MM.1S (cell line): ENCODE data around the gene CDX1.

ENCODE experiments used
- DNase-seq: peaks from one replicate; pipeline ENCODE4 v3.0.0-alpha.2; 2015
- H2AFZ ChIP-seq: fragments of 300-600 bp; sonication (generic); 2 replicates; pipeline ENCODE4 v1.6.0; 2016; ENCODE audit warnings: antibody characterized with exemption, low read length
- H3F3A ChIP-seq: fragments of 300-600 bp; sonication (generic); 2 replicates; pipeline ENCODE4 v1.6.1; 2016; ENCODE audit warnings: mild to moderate bottlenecking, antibody characterized with exemption, low read length, moderate library complexity, mixed read lengths; ENCODE audit not compliant: insufficient read depth
- H3K27ac ChIP-seq: fragments of 300-600 bp; sonication (generic); 2 replicates; pipeline ENCODE4 v1.5.1; 2016; ENCODE audit warnings: mild to moderate bottlenecking, low read length
- H3K27me3 ChIP-seq: fragments of 300-600 bp; sonication (generic); replicated peaks from 2 replicates; pipeline ENCODE4 v1.6.0; 2016; ENCODE audit warnings: low read length; ENCODE audit not compliant: insufficient read depth
- H3K36me3 ChIP-seq: fragments of 300-600 bp; sonication (generic); replicated peaks from 2 replicates; pipeline ENCODE4 v1.6.1; 2016; ENCODE audit warnings: mild to moderate bottlenecking, low read length, mixed read lengths; ENCODE audit not compliant: insufficient read depth
- H3K4me1 ChIP-seq: fragments of 300-600 bp; sonication (generic); 2 replicates; pipeline ENCODE4 v1.6.1; 2016; ENCODE audit warnings: low read length, mixed read lengths
- H3K4me2 ChIP-seq: fragments of 300-600 bp; sonication (generic); 2 replicates; pipeline ENCODE4 v1.6.0; 2016; ENCODE audit warnings: low read depth, low read length
- H3K4me3 ChIP-seq: fragments of 300-600 bp; sonication (generic); 2 replicates; pipeline ENCODE4 v1.5.1; 2016; ENCODE audit warnings: low read length, mixed read lengths
- H3K79me2 ChIP-seq: fragments of 300-600 bp; sonication (generic); 2 replicates; pipeline ENCODE4 v1.6.1; 2016; ENCODE audit warnings: mixed run types, low read length, mixed read lengths
- H3K9ac ChIP-seq: fragments of 300-600 bp; sonication (generic); 2 replicates; pipeline ENCODE4 v1.6.1; 2016; ENCODE audit warnings: low read length, mixed read lengths
- H3K9me2 ChIP-seq: fragments of 300-600 bp; sonication (generic); replicated peaks from 2 replicates; pipeline ENCODE4 v1.6.1; 2016; ENCODE audit warnings: mild to moderate bottlenecking, low read length, mixed read lengths; ENCODE audit not compliant: insufficient read depth
- H3K9me3 ChIP-seq: fragments of 300-600 bp; sonication (generic); replicated peaks from 2 replicates; pipeline ENCODE4 v1.6.1; 2016; ENCODE audit warnings: mild to moderate bottlenecking, low read length, mixed read lengths; ENCODE audit not compliant: insufficient read depth
- H4K20me1 ChIP-seq: fragments of 300-600 bp; sonication (generic); 2 replicates; pipeline ENCODE4 v1.6.1; 2016; ENCODE audit warnings: mild to moderate bottlenecking, low read length, moderate library complexity, mixed read lengths; ENCODE audit not compliant: insufficient read depth
- CTCF ChIP-seq: fragments of 300-600 bp; sonication (generic); IDR thresholded peaks from 2 replicates; pipeline ENCODE4 v1.5.1; 2016; ENCODE audit warnings: antibody characterized with exemption, low read length, mixed read lengths
- EZH2 ChIP-seq: fragments of 300-600 bp; sonication (generic); optimal IDR thresholded peaks from 2 replicates; pipeline ENCODE3; 2017; ENCODE audit warnings: low read depth, mild to moderate bottlenecking, antibody characterized with exemption, low read length, mixed read lengths
- EZH2phosphoT487 ChIP-seq: fragments of 300-600 bp; sonication (generic); IDR thresholded peaks from 2 replicates; pipeline ENCODE4 v1.6.1; 2018; ENCODE audit warnings: antibody characterized with exemption, low read length

CDX1 gene

GRCh38 chr5:150210644-150211043 is 44.1 kb downstream of the CDX1 start:
- no peaks in the 10 kb centered on the region for H3K9me3 ChIP-seq
- no peak for TF ChIP-seq EZH2
- TF ChIP-seq EZH2phosphoT487: no peak
- no peak for TF ChIP-seq CTCF
- no peaks in the 10 kb centered on the region for H3K36me3 ChIP-seq
- H3F3A ChIP-seq: no peaks in the 10 kb centered on the region
- H3K4me3 ChIP-seq: no peak overlapping the region
- no peak overlapping the region for H2AFZ ChIP-seq
- H3K27ac ChIP-seq: no peak overlapping the region
- H4K20me1 ChIP-seq: no peaks in the 10 kb centered on the region
- DNase-seq: no peak
- no peak overlapping the region for H3K4me2 ChIP-seq
- H3K9ac ChIP-seq: no peak overlapping the region
- peaks cover 5% of the 10 kb centered on the region; the same call in 1 of the 2 replicates for H3K27me3 ChIP-seq
- no peaks in the 10 kb centered on the region for H3K9me2 ChIP-seq
- H3K79me2 ChIP-seq: no peaks in the 10 kb centered on the region
- H3K4me1 ChIP-seq: no peaks in the 10 kb centered on the region

DNA sequence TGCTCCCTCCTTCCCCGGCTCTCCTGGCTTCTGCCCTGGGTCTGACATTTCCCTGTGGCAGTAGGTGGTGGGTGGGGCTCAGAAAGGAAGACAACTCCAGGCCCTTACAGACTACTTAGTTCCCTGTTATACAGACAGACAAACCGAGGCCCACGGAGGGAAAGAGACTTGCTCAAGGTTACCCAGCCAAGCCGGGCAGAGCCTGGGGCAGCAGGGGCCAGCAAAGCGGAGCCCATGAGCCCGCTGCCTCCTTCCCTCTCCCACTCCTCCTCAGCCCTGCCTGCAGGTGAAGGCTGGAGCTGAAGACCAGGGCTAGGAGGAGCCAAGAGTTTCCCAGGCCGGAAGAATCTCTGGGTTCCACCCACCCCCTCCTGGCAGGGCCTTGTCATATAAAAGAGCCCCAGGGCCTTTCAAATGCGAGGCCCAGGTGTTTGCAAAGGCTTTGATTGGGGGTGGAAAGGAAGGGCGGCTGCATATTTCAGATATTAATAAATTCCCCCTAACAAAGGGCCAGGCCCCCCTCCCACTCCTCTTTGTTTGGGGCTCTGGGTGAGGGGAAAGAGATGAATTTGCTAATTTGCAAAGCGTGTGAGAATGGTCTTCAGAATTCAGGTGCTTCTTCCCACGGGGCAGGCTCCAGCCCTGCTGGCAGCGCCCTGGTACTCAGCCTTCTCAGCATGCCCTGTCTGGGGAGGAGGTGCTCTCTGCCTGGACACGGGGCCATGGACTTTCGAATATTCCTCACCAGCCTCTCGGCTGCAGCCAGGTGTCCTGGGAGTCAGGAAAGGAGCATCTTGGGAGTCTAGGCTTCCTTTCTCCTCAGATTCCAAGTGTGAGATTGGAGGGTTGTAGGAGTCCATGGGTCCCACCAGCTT is 44.8 kb downstream of the CDX1 start:
- H3K4me2 ChIP-seq: no peak overlapping the region

DNA sequence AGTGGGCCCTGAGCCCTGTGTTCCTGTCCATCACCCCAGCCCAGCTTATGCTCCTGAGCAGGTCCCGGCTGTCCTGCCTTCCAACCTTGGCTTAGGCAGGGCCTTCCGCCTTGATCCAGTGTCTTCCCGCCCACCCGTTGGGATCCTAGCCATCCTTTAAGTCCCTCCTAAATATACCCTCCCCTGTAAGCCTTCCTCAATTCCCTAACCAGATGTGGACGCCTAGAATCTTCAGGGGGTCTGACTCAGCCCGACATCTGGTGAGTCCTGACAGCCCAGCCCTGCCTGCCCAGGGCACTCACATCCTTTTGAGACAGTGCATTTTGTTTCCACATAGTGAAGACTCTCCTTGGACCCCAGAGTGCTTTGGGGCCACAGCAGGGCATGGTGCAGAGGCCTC is 47.0 kb downstream of the CDX1 start:
- Histone ChIP-seq H3K4me2 (no peak overlapping the region), H3K79me2 (no peaks in the 10 kb centered on the region), H3K4me1 (no peaks in the 10 kb centered on the region), H4K20me1 (no peaks in the 10 kb centered on the region), H3K9ac (no peak overlapping the region), H2AFZ (no peak overlapping the region), H3K9me3 (no peaks in the 10 kb centered on the region), H3F3A (no peaks in the 10 kb centered on the region), H3K27me3 (peaks cover 5% of the 10 kb centered on the region; the same call in 1 of the 2 replicates), H3K36me3 (no peaks in the 10 kb centered on the region), H3K9me2 (no peaks in the 10 kb centered on the region), H3K4me3 (no peak overlapping the region), H3K27ac (no peak overlapping the region)
- TF ChIP-seq EZH2 (no peak), CTCF (no peak), EZH2phosphoT487 (no peak)
- DNase-seq: no peak

More for the DNA sequence above, 44.8 kb downstream of the CDX1 start:
- Histone ChIP-seq H2AFZ (0 out of 2 replicates have a peak overlapping the region, but pooled peaks have one; percentile 21), H3F3A (no peaks in the 10 kb centered on the region), H4K20me1 (no peaks in the 10 kb centered on the region), H3K36me3 (no peaks in the 10 kb centered on the region), H3K9ac (no peak overlapping the region), H3K27ac (no peak overlapping the region), H3K4me3 (no peak overlapping the region), H3K9me3 (no peaks in the 10 kb centered on the region), H3K79me2 (no peaks in the 10 kb centered on the region), H3K4me1 (no peaks in the 10 kb centered on the region), H3K9me2 (no peaks in the 10 kb centered on the region), H3K27me3 (peaks cover 5% of the 10 kb centered on the region; the same call in 1 of the 2 replicates)
- TF ChIP-seq CTCF (no peak), EZH2 (no peak), EZH2phosphoT487 (no peak)
- no peak for DNase-seq
